HG02678 (cell line): ENCODE data around the gene RNF8.
A peak's percentile ranks its signal among the peaks of the same experiment; 100 is the strongest.
"Not testable (repeated sequence)": the region's sequence is repeated elsewhere in the genome, so short reads cannot be mapped to it uniquely, and the experiment has no call there.

Experiments used
- ATAC-seq: cut with Tn5 transposase; IDR thresholded peaks from one replicate; pipeline ENCODE4 v1.9.1; 2021; ENCODE audit warnings: mild to moderate bottlenecking, moderate library complexity; ENCODE audit not compliant: unreplicated experiment

Gene RNF8

GRCh38 chr6:37353761-37354525, at the start of gene RNF8:
Gene RNF8 (plus strand): TSS chr6:37353983. CDS start chr6:37354165, 182 bp downstream.
- ATAC-seq = peak; percentile 82

- no peak for ATAC-seq
Measured at GRCh38 chr6:37304766-37305165, 49.0 kb upstream of the RNF8 start.

GRCh38 chr6:37305841-37306425, 47.9 kb upstream of the RNF8 start:
- ATAC-seq = no peak

GRCh38 chr6:37306624-37307222, 47.1 kb upstream of the RNF8 start:
- ATAC-seq = no peak

- not testable (repeated sequence) for ATAC-seq
Measured at GRCh38 chr6:37307484-37307883, 46.3 kb upstream of the RNF8 start.

GRCh38 chr6:37308069-37308815, 45.5 kb upstream of the RNF8 start:
- ATAC-seq = no peak

GRCh38 chr6:37309046-37309445, 44.7 kb upstream of the RNF8 start:
- ATAC-seq = no peak

GRCh38 chr6:37309692-37310091, 44.1 kb upstream of the RNF8 start:
- ATAC-seq = no peak

GRCh38 chr6:37310966-37311365, 42.8 kb upstream of the RNF8 start:
- no peak for ATAC-seq

GRCh38 chr6:37311741-37312473, 41.9 kb upstream of the RNF8 start:
- no peak for ATAC-seq

GRCh38 chr6:37313723-37314486, 39.9 kb upstream of the RNF8 start:
- no peak for ATAC-seq

GRCh38 chr6:37314487-37315156, 39.2 kb upstream of the RNF8 start:
- ATAC-seq = peak; percentile 49

- no peak for ATAC-seq
Measured at GRCh38 chr6:37315157-37315515, 38.6 kb upstream of the RNF8 start.

- no peak for ATAC-seq
Measured at GRCh38 chr6:37316071-37316470, 37.7 kb upstream of the RNF8 start.

- ATAC-seq = no peak
Measured at GRCh38 chr6:37317312-37318038, 36.3 kb upstream of the RNF8 start.

GRCh38 chr6:37319156-37319555, 34.6 kb upstream of the RNF8 start:
- ATAC-seq = no peak

GRCh38 chr6:37319856-37320480, 33.8 kb upstream of the RNF8 start:
- no peak for ATAC-seq

GRCh38 chr6:37320646-37321045, 33.1 kb upstream of the RNF8 start:
- no peak for ATAC-seq
